Spleen (tissue), 11 donors: ENCODE measurements around the gene GLI2. TPM values are rescaled to one million over a fixed set of nuclear protein-coding genes. Genes with fewer than 3 reads are reported as not detected.

Source experiments
- DNase-seq: peaks from one replicate; pipeline ENCODE4 v3.0.0-alpha.2; 2020
- H3K27ac ChIP-seq, 8 donors: fragments of 200-600 bp; sonication (generic) in 7 of 8; 1 replicate in 4 of 8; 2 replicates in 4 of 8; pipeline versions ENCODE4 v1.5.0 to v1.8.0; 2016 to 2021; ENCODE audit warnings: inconsistent platforms in 4 of 8, mild to moderate bottlenecking in 4 of 8, moderate library complexity in 1 of 8
- H3K27me3 ChIP-seq, 7 donors: fragments of 200-600 bp; sonication (generic) in 6 of 7; replicated peaks in 1 of 7; 1 replicate in 4 of 7; 2 replicates in 3 of 7; pipeline versions ENCODE4 v1.5.0 to v1.8.0; 2016 to 2021; ENCODE audit warnings: inconsistent platforms in 3 of 7, mild to moderate bottlenecking in 1 of 7
- H3K36me3 ChIP-seq, 6 donors: fragments of 200-600 bp; sonication (generic) in 5 of 6; 1 replicate in 4 of 6; 2 replicates in 2 of 6; pipeline versions ENCODE4 v1.5.0 to v1.8.0; 2016 to 2021; ENCODE audit warnings: inconsistent platforms in 2 of 6
- H3K4me1 ChIP-seq, 6 donors: fragments of 200-600 bp; sonication (generic) in 5 of 6; 1 replicate in 3 of 6; 2 replicates in 3 of 6; pipeline versions ENCODE4 v1.5.0 to v1.8.0; 2016 to 2021; ENCODE audit warnings: inconsistent platforms in 3 of 6
- H3K4me3 ChIP-seq, 8 donors: fragments of 200-600 bp; sonication (generic) in 7 of 8; 1 replicate in 4 of 8; 2 replicates in 4 of 8; pipeline versions ENCODE4 v1.5.0 to v1.8.0; 2016 to 2021; ENCODE audit warnings: inconsistent platforms in 4 of 8, mild to moderate bottlenecking in 4 of 8, moderate library complexity in 2 of 8
- H3K9me3 ChIP-seq, 8 donors: fragments of 200-600 bp; sonication (generic) in 7 of 8; 1 replicate in 4 of 8; 2 replicates in 4 of 8; pipeline versions ENCODE4 v1.5.0 to v1.8.0; 2016 to 2021; ENCODE audit warnings: inconsistent platforms in 4 of 8
- CTCF ChIP-seq, 11 experiments: fragments of 200-600 bp in 7 of 11; fragments of 450-650 bp in 4 of 11; sonication (generic) in 4 of 11; IDR thresholded peaks in 8 of 11; conservative IDR thresholded peaks in 3 of 11; 1 replicate in 7 of 11; 2 replicates in 4 of 11; pipeline versions ENCODE4 v1.4.0 to v1.8.0; 2016 to 2021; ENCODE audit warnings: antibody characterized with exemption in 11 of 11, inconsistent platforms in 4 of 11, mild to moderate bottlenecking in 1 of 11
- POLR2A ChIP-seq, 3 donors: fragments of 450-650 bp; IDR thresholded peaks; one replicate each; pipeline ENCODE4 v1.5.1; 2017; ENCODE audit warnings: antibody characterized with exemption in 3 of 3, mild to moderate bottlenecking in 1 of 3
- POLR2AphosphoS5 ChIP-seq, 3 donors: sonication (generic); formaldehyde crosslinking; IDR thresholded peaks; one replicate each; pipeline ENCODE4 v1.5.1; 2017; ENCODE audit warnings: antibody characterized with exemption in 3 of 3
- WGBS, 5 donors: extraction: QIAGEN DNeasy Blood & Tissue Kit in 3 of 5; methylation state at CpG; one replicate each; pipeline versions ENCODE4 v1.1.5 to v1.1.7; 2013 to 2018; 5-methylcytosine and 5-hydroxymethylcytosine counted together
- intact Hi-C: fragments of 100-400 bp; cut with DNase I; formaldehyde crosslinking; loops from one replicate; pipeline ENCODE4 v1.15.0; 2023; ENCODE audit warnings: low total_unique reads
- polyA plus RNA-seq, 3 donors: library from polyadenylated mRNA; stranded (reverse); fragments of 200-250 nt; gene quantifications; one replicate each; pipeline ENCODE4 v1.2.1, GENCODE V29; 2013
- total RNA-seq, 7 donors: library from RNA; depleted of rRNA in 3 of 7; stranded (reverse); fragments of >200 nt in 3 of 7; fragmentation: NEBNext Ultra II Directional in 4 of 7; extraction: Animal tissue kit (Norgen Biotek cat#: 25700) in 4 of 7; gene quantifications; one replicate each; pipeline versions ENCODE4 v1.1.0 to v1.2.1, GENCODE V29; 2016 to 2021
- donor health status: healthy with polysubstance abuse.
- donor health status: DM: no; HTN: no; CAD: no; lungs with moderate emphysema.
- donor health status: DM: no; HTN: no; CAD: no.
- donor health status: Bipolar disorder and iron deficiency.
- donor health status: healthy.
- donor health status: DM: no; HTN: no; CAD: no.
- donor health status: DM: yes; HTN: yes; CAD: no.

The GLI2 gene
- total and polyA plus RNA-seq, 10 donors = 0.22 to 10.6 (median 1.4) TPM

GRCh38 chr2:120761164-120761861 lies 25.6 kb downstream of the GLI2 start:
- Histone ChIP-seq H3K36me3 (no peaks in the 10 kb centered on the region), H3K27ac (peak overlapping the region in 3 of 8 donors; percentile 4 to 32 (median 6)), H3K27me3 (peaks cover 0 to 33% (median 0%) of the 10 kb centered on the region in 7 donors), H3K4me3 (no peak overlapping the region), H3K9me3 (no peaks in the 10 kb centered on the region), H3K4me1 (peaks cover 0 to 51% (median 14%) of the 10 kb centered on the region in 6 donors)
- peak; percentile 64 for DNase-seq
- intact Hi-C loops = no loop called here
- WGBS, 5 donors = 70 to 78% (median 71%) methylated on average over 8 of the region's 8 CpGs
- TF ChIP-seq POLR2A (IDR thresholded peaks at IDR 0.05) (no peak), CTCF (IDR thresholded peaks at IDR 0.05 in 8 of 11, conservative IDR thresholded peaks at IDR 0.05 in 3 of 11) (no peak), POLR2AphosphoS5 (IDR thresholded peaks at IDR 0.05) (no peak)

DNA sequence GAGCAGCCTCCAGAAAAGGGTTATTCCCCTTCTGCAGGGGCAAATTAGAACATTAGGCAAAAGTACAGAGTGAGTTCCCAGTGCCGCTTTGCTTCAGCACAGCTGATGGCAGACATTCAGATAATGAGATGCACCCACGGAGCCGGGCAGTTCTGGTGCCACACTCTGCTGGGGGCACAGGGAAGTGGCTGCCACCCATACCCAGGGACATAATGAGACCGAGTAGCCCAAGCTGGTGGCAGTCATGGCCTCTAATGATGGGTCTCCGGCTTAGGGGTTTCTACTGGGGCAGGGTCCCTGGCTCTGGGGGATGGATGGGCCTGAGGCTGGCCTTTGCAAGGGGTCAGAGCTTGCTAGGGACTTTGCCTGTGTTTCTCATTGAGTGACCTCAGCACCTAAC lies 26.2 kb downstream of the GLI2 start:
- intact Hi-C loops = no loop called here
- Histone ChIP-seq H3K4me3 (no peak overlapping the region), H3K4me1 (peaks cover 0 to 51% (median 15%) of the 10 kb centered on the region in 6 donors), H3K27ac (peak overlapping the region in 3 of 8 donors; percentile 4 to 32 (median 6)), H3K9me3 (no peaks in the 10 kb centered on the region), H3K27me3 (peaks cover 0 to 33% (median 0%) of the 10 kb centered on the region in 7 donors), H3K36me3 (no peaks in the 10 kb centered on the region)
- 77 to 88% (median 87%) methylated on average over 4 to 5 of the region's 5 CpGs for WGBS, 5 donors
- DNase-seq = no peak
- TF ChIP-seq POLR2AphosphoS5 (IDR thresholded peaks at IDR 0.05) (no peak), POLR2A (IDR thresholded peaks at IDR 0.05) (no peak), CTCF (IDR thresholded peaks at IDR 0.05 in 8 of 11, conservative IDR thresholded peaks at IDR 0.05 in 3 of 11) (no peak)

DNA sequence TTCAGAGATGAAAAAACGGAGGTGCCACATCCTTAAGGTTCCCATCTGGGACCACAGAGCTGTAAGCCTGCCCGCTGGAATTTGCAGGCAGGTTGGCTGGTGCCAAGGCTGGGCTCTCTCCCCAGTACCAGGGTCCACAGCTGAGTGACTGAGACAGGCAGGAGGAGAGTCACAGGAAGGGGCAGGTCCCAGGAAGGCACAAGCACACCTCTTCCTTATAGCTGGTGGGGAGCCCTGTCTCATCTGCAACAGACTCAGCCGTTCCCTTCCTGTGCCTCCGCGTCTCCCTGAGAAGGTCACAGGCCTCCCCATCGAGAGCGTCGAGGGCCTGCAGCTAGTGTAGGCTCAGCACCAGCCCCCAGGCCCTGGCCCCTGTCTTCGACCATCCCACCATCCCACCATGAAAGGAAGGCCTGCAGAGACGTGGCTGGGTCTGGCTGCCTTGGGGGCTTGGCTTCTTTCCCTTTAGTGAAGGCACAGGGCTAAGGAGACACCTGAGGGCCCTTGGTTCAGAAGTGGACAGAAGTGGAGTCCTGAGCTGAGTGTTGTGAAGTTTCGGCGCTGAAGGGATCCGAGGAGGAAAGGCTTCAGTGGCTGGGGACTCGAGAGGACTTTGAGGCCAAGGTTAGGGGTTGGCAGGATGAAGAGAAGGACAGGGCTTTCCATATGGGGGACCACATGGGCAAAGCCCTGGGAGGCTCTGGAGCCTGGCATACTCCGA lies 26.8 kb downstream of the GLI2 start:
- H3K36me3 ChIP-seq = no peaks in the 10 kb centered on the region
- peaks cover 0 to 33% (median 0%) of the 10 kb centered on the region in 7 donors for H3K27me3 ChIP-seq
- no peak for TF ChIP-seq POLR2AphosphoS5 (IDR thresholded peaks at IDR 0.05)
- TF ChIP-seq CTCF (IDR thresholded peaks at IDR 0.05 in 8 of 11, conservative IDR thresholded peaks at IDR 0.05 in 3 of 11) = no peak
- no peak for TF ChIP-seq POLR2A (IDR thresholded peaks at IDR 0.05)
- H3K4me1 ChIP-seq = peaks cover 0 to 51% (median 15%) of the 10 kb centered on the region in 6 donors
- no peaks in the 10 kb centered on the region for H3K9me3 ChIP-seq
- H3K4me3 ChIP-seq = no peak overlapping the region
- 82 to 88% (median 84%) methylated on average over 10 to 15 of the region's 15 CpGs for WGBS, 5 donors
- intact Hi-C loops = no loop called here
- DNase-seq = peak; percentile 58
- peak overlapping the region in 2 of 8 donors; percentile 6 to 39 for H3K27ac ChIP-seq

- Histone ChIP-seq H3K9me3 (no peaks in the 10 kb centered on the region), H3K4me3 (no peak overlapping the region), H3K4me1 (peaks cover 0 to 48% (median 12%) of the 10 kb centered on the region in 6 donors), H3K27ac (peak overlapping the region in 4 of 8 donors; percentile 13 to 68 (median 28)), H3K27me3 (peaks cover 0 to 24% (median 0%) of the 10 kb centered on the region in 7 donors), H3K36me3 (no peaks in the 10 kb centered on the region)
- 55 to 90% (median 73%) methylated on average over 7 to 8 of the region's 8 CpGs for WGBS, 5 donors
- intact Hi-C loops = no loop called here
- DNase-seq = peak; percentile 72
- TF ChIP-seq POLR2A (IDR thresholded peaks at IDR 0.05) (no peak), CTCF (IDR thresholded peaks at IDR 0.05 in 8 of 11, conservative IDR thresholded peaks at IDR 0.05 in 3 of 11) (no peak)
Measured at GRCh38 chr2:120763508-120763907, 27.8 kb downstream of the GLI2 start.
